ENCODE results near the gene EMD.
A peak's percentile ranks its signal among the peaks of the same experiment; 100 is the strongest.

DNA sequence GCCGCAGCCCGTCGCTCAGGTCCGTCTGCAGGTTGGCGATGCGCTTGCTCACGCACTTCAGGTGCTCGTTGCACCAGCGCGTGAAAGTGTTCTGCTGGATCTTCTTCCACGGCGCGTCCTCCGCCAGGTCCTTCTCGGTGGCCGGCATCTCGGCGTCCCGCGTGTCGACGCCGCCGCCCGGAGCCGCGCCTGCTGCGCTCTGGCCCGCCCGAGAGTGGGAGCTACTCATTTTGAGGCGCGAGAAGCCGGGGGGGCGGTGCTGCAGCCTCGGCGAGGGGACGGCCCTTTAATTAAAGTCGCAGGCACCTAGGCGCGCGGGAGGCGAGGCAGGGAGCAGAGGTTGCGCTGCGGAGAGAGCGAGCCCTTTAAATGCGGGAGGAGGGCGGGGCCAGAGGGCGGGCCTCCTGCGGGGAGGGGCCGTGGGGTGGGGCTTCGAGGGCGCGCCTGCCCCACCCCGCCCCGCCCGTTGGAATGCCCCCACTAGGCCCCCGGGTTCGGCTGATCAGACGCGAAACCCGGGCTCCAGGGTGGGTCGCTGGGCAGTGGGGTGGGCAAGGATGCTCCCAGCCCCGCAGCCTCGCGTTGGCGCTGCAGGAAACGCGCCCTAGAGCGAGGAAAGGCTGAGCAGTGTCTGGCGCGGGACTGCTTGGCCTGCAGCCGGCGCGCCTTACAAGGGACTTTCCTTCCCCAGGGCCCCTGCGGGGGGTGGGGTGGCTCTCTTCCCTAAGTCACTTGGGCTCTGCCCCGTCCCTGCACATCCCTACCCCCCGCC lies 7.9 kb upstream of the EMD start:
- TF ChIP-seq, protein P1, sequence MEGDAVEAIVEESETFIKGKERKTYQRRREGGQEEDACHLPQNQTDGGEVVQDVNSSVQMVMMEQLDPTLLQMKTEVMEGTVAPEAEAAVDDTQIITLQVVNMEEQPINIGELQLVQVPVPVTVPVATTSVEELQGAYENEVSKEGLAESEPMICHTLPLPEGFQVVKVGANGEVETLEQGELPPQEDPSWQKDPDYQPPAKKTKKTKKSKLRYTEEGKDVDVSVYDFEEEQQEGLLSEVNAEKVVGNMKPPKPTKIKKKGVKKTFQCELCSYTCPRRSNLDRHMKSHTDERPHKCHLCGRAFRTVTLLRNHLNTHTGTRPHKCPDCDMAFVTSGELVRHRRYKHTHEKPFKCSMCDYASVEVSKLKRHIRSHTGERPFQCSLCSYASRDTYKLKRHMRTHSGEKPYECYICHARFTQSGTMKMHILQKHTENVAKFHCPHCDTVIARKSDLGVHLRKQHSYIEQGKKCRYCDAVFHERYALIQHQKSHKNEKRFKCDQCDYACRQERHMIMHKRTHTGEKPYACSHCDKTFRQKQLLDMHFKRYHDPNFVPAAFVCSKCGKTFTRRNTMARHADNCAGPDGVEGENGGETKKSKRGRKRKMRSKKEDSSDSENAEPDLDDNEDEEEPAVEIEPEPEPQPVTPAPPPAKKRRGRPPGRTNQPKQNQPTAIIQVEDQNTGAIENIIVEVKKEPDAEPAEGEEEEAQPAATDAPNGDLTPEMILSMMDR (IDR thresholded peaks at IDR 0.05 in 2 of 3, conservative IDR thresholded peaks at IDR 0.05 in 1 of 3; ENCODE audit: control insufficient read depth in 2 of 3, extremely low read depth in 1 of 3, insufficient read depth in 1 of 3, low read depth in 3 of 3, low read length in 3 of 3): peak in 1 of 3 experiments; percentile 19; a peak in 1 of 6 replicates
- TF ChIP-seq MYB (IDR thresholded peaks at IDR 0.05; ENCODE audit: borderline replicate concordance, low read depth, low read length): no peak
- peak; percentile 99 for TF ChIP-seq POLR2A (IDR thresholded peaks at IDR 0.05; ENCODE audit: low read depth, low read length)
- TF ChIP-seq, protein P2, sequence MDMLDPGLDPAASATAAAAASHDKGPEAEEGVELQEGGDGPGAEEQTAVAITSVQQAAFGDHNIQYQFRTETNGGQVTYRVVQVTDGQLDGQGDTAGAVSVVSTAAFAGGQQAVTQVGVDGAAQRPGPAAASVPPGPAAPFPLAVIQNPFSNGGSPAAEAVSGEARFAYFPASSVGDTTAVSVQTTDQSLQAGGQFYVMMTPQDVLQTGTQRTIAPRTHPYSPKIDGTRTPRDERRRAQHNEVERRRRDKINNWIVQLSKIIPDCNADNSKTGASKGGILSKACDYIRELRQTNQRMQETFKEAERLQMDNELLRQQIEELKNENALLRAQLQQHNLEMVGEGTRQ (IDR thresholded peaks at IDR 0.05; ENCODE audit: borderline replicate concordance, low read depth, low read length): no peak
- TF ChIP-seq CHD2 (IDR thresholded peaks at IDR 0.05; ENCODE audit: borderline replicate concordance, low read depth, low read length): peak; percentile 34; the same call in 1 of the 2 replicates
- TF ChIP-seq, protein P3, sequence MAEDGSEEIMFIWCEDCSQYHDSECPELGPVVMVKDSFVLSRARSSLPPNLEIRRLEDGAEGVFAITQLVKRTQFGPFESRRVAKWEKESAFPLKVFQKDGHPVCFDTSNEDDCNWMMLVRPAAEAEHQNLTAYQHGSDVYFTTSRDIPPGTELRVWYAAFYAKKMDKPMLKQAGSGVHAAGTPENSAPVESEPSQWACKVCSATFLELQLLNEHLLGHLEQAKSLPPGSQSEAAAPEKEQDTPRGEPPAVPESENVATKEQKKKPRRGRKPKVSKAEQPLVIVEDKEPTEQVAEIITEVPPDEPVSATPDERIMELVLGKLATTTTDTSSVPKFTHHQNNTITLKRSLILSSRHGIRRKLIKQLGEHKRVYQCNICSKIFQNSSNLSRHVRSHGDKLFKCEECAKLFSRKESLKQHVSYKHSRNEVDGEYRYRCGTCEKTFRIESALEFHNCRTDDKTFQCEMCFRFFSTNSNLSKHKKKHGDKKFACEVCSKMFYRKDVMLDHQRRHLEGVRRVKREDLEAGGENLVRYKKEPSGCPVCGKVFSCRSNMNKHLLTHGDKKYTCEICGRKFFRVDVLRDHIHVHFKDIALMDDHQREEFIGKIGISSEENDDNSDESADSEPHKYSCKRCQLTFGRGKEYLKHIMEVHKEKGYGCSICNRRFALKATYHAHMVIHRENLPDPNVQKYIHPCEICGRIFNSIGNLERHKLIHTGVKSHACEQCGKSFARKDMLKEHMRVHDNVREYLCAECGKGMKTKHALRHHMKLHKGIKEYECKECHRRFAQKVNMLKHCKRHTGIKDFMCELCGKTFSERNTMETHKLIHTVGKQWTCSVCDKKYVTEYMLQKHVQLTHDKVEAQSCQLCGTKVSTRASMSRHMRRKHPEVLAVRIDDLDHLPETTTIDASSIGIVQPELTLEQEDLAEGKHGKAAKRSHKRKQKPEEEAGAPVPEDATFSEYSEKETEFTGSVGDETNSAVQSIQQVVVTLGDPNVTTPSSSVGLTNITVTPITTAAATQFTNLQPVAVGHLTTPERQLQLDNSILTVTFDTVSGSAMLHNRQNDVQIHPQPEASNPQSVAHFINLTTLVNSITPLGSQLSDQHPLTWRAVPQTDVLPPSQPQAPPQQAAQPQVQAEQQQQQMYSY (CRISPR knock-in tag; IDR thresholded peaks at IDR 0.05): no peak
- TF ChIP-seq BRCA1 (IDR thresholded peaks at IDR 0.05; ENCODE audit: low read depth, low read length): no peak
- TF ChIP-seq HDAC2 (IDR thresholded peaks at IDR 0.05): no peak
- no peak for TF ChIP-seq TARDBP (IDR thresholded peaks at IDR 0.05; ENCODE audit: borderline replicate concordance)
- TF ChIP-seq GATAD2B (conservative IDR thresholded peaks at IDR 0.05; ENCODE audit: low read depth): no peak
- TF ChIP-seq SUZ12 (IDR thresholded peaks at IDR 0.05; ENCODE audit: unreplicated experiment): no peak
- TF ChIP-seq RCOR1 (conservative IDR thresholded peaks at IDR 0.05; ENCODE audit: low read depth, low read length): no peak
- TF ChIP-seq EZH2 (IDR thresholded peaks at IDR 0.05; ENCODE audit: borderline replicate concordance, control insufficient read depth, low read depth, low read length): no peak
